ENCODE results near the gene DBT.
"Not testable (repeated sequence)": the region's sequence is repeated elsewhere in the genome, so short reads cannot be mapped to it uniquely, and the experiment has no call there.

Gene DBT

DNA sequence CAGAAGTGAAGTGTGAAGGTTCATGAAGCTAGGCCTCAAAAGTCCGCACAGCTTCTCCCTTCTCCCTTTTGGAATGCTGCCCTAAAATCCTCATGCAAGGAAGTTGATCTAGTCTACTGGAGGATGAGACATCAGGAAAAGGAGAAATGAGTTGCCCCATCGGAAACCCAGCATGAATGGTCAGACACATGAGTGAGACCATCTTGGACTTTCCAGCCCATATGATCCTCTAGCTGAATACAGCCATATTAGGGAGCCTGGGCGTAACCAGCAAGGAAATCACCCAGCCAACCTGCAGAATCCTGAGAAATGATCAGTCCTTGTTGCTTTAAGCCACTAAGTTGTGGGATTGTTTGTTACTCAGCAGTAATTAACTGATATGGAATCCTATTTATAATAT, 12.5 kb downstream of the DBT start:
- TF ChIP-seq, protein P1, sequence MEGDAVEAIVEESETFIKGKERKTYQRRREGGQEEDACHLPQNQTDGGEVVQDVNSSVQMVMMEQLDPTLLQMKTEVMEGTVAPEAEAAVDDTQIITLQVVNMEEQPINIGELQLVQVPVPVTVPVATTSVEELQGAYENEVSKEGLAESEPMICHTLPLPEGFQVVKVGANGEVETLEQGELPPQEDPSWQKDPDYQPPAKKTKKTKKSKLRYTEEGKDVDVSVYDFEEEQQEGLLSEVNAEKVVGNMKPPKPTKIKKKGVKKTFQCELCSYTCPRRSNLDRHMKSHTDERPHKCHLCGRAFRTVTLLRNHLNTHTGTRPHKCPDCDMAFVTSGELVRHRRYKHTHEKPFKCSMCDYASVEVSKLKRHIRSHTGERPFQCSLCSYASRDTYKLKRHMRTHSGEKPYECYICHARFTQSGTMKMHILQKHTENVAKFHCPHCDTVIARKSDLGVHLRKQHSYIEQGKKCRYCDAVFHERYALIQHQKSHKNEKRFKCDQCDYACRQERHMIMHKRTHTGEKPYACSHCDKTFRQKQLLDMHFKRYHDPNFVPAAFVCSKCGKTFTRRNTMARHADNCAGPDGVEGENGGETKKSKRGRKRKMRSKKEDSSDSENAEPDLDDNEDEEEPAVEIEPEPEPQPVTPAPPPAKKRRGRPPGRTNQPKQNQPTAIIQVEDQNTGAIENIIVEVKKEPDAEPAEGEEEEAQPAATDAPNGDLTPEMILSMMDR (IDR thresholded peaks at IDR 0.05; ENCODE audit: control insufficient read depth, insufficient read depth, low read depth, low read length, missing control alignments) = no peak
- H3K4me3 ChIP-seq (ENCODE audit: control insufficient read depth, low read depth, low read length) = no peak overlapping the region
- DNase-seq (ENCODE audit: low read depth) = no peak

DNA sequence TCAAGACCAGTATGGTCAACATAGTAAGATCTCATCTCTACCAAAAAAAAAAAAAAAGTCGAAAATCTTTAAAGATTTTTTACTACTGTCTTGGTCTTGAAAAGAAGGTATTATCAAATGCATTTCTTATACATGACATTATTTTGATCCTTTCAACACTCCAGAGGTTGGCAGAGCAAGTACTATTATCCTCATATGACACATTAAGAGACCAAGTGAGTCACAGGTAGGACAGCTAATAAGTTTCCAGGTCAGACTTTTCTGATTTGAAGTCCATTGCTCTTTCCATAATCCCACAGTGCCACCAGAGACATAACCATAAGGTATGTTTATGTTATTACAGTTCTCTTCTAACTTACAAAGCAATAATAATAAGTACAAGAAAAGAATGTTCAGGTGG, 15.2 kb downstream of the DBT start:
- H3K4me3 ChIP-seq (ENCODE audit: control insufficient read depth, low read depth, low read length) = no peak overlapping the region
- TF ChIP-seq, protein P1 (IDR thresholded peaks at IDR 0.05; ENCODE audit: control insufficient read depth, insufficient read depth, low read depth, low read length, missing control alignments) = no peak
- DNase-seq (ENCODE audit: low read depth) = no peak

DNA sequence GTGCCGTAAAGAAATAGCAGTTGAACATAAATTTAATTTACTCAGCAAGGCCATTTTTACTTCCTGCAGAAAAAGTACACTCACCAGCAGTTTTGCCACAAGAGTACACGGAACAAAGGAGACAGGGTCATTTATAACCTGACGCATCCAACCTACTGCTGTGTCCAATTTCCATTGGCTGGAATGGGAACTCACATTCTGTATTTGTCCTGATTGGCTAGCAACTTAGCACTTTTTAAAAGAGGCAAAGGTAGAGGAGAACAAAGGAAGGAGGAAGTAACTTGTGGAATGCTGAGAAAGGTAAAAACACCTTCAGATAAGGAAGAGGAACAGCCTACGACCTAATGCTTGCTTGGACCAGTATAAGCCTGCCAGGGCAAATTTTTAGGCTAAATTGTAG, 16.1 kb downstream of the DBT start:
- not testable (repeated sequence) for DNase-seq (ENCODE audit: low read depth); H3K4me3 ChIP-seq (ENCODE audit: control insufficient read depth, low read depth, low read length)

DNA sequence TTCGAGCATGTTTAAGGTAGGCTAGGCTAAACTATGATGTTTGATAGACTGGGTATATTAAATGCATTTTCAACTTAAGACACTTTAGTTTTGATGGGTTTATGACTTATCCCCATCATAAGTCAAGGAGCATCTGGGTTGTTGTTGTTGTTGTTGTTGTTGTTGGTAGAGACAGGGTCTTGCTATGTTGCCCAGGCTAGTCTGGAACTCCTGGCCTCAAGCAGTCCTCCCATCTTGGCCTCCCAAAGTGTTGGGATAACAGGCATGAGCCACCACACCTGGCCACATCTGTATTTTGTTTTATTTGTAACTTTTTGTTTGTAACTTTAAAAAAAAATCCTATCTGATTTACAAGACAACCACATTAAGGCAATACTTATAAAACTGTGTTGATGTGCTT, 17.5 kb downstream of the DBT start:
- DNase-seq (ENCODE audit: low read depth) = no peak
- TF ChIP-seq, protein P1 (IDR thresholded peaks at IDR 0.05; ENCODE audit: control insufficient read depth, insufficient read depth, low read depth, low read length, missing control alignments) = no peak
- H3K4me3 ChIP-seq (ENCODE audit: control insufficient read depth, low read depth, low read length) = no peak overlapping the region

DNA sequence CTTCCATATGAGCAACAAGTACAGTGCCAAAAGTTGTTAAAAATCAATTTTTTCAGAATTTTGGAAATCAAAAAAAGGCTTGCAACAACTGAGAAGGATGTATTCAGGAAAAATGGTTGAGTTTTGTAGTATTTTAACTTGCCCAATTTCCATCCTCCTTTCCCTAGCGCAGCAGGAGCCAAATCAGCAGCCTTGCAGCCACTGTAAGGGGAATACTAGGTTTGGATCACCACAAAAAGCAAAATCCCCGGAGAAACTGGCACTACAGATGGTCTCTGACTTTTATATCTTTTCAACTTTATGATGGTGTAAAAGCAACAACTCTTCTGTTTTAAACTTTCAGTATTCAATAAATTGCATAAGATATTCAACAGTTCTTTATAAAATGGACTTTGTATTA, 17.9 kb downstream of the DBT start:
- H3K4me3 ChIP-seq (ENCODE audit: control insufficient read depth, low read depth, low read length) = no peak overlapping the region
- TF ChIP-seq, protein P1 (IDR thresholded peaks at IDR 0.05; ENCODE audit: control insufficient read depth, insufficient read depth, low read depth, low read length, missing control alignments) = no peak
- no peak for DNase-seq (ENCODE audit: low read depth)

DNA sequence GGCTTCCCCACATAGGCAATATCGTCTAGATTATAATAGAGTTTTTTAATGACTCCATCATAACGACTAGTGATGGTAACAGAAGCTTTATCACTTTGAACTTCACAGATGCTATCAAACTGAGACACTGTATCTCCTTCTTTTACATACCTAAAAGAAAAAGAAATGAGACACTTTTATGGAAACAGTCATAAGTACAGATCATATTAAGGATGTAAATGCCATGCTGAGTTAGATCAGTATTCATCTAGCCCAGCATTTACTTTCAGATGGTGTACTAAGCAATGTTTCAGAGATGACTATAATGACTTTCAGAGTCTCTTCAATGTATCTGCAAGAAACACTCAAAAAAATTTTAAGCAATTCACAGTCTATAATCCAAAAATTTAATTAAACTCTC, 18.9 kb downstream of the DBT start:
- no peak overlapping the region for H3K4me3 ChIP-seq (ENCODE audit: control insufficient read depth, low read depth, low read length)
- TF ChIP-seq, protein P1 (IDR thresholded peaks at IDR 0.05; ENCODE audit: control insufficient read depth, insufficient read depth, low read depth, low read length, missing control alignments) = no peak
- DNase-seq (ENCODE audit: low read depth) = no peak

DNA sequence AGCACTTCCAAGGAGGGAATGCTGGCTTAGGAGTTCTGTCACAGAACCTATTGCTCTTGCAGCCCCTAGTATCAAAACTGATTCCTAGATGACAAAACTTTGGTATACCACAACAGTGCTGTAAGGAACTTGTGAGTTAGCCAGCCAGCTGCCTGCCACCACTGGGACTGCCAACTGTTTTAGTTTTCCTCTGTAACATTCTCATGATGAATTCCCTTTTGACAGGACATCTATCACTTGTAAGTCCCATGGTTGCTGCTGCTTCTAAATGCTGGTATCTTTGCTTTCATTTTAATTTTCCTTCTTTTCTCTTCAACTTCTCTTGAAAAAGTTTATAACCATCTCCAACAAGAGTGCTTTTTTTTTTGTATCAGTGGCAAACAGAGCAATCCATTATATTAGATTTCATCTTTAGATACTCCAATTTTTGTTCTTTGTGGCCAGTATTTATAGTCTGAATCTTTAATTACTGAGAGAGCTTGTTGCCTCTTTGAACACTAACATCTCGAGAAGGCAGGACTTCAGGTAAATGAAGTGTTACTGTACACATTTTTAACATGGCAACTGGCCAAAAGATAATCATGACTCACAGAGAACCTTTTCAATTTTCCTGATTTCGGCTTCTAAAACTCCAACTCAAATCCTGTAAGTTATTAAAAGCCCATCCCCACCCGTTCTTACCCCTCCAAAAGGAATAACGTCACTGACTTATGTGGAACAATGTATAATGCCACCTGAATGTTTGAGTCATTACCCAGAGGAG, 19.8 kb downstream of the DBT start:
- DNase-seq (ENCODE audit: low read depth) = no peak
- TF ChIP-seq, protein P1 (IDR thresholded peaks at IDR 0.05; ENCODE audit: control insufficient read depth, insufficient read depth, low read depth, low read length, missing control alignments) = no peak
- no peak overlapping the region for H3K4me3 ChIP-seq (ENCODE audit: control insufficient read depth, low read depth, low read length)
